ENCODE data around the gene EML1.
A peak's percentile ranks its signal among the peaks of the same experiment; 100 is the strongest.

EML1 gene

GRCh38 chr14:99971087-99971940 is 178.1 kb downstream of the EML1 start:
- peak; percentile 70 for DNase-seq

- no peak for DNase-seq
These were observed 178.9 kb downstream of the EML1 start for GRCh38 chr14:99971941-99972747.

GRCh38 chr14:99972748-99973466 is 179.7 kb downstream of the EML1 start:
- no peak for DNase-seq

- DNase-seq, result no peak
These were observed 182.0 kb downstream of the EML1 start for GRCh38 chr14:99975190-99975589.

GRCh38 chr14:99976021-99976420 is 182.8 kb downstream of the EML1 start:
- DNase-seq, result no peak

- DNase-seq, result no peak
These were observed 183.5 kb downstream of the EML1 start for GRCh38 chr14:99976681-99977080.

- no peak for DNase-seq
These were observed 187.1 kb downstream of the EML1 start for GRCh38 chr14:99980299-99980698.

- no peak for DNase-seq
These were observed 188.6 kb downstream of the EML1 start for GRCh38 chr14:99981806-99982205.

- peak; percentile 44 for DNase-seq
These were observed 189.5 kb downstream of the EML1 start for GRCh38 chr14:99982537-99983250.

- no peak for DNase-seq
These were observed 190.2 kb downstream of the EML1 start for GRCh38 chr14:99983251-99984015.

- no peak for DNase-seq
These were observed 190.8 kb downstream of the EML1 start for GRCh38 chr14:99984036-99984435.

GRCh38 chr14:99986396-99986795 is 193.2 kb downstream of the EML1 start:
- peak; percentile 67 for DNase-seq

GRCh38 chr14:99989032-99989431 is 195.8 kb downstream of the EML1 start:
- DNase-seq, result no peak

GRCh38 chr14:99990268-99991170 is 197.3 kb downstream of the EML1 start:
- no peak for DNase-seq

- DNase-seq, result no peak
These were observed 198.1 kb downstream of the EML1 start for GRCh38 chr14:99991331-99991730.
